HepG2 (cell line): ENCODE results near the gene PPIL6. TPM values are rescaled to one million over a fixed set of nuclear protein-coding genes. Genes with fewer than 3 reads are reported as not detected.

Source experiments
- ARNT ChIP-seq: fragments of 450-650 bp; IDR thresholded peaks from 2 replicates; pipeline ENCODE4 v1.6.1; 2017
- ASH2L ChIP-seq: fragments of 300-600, 200-600 bp; sonication (generic); IDR thresholded peaks from 2 replicates; pipeline ENCODE4 v1.7.0; 2017; ENCODE audit warnings: low read depth, mild to moderate bottlenecking, moderate library complexity, mixed read lengths, low read length; ENCODE audit not compliant: insufficient read length
- GFI1 ChIP-seq: sonication (generic); formaldehyde crosslinking; IDR thresholded peaks from 2 replicates; pipeline ENCODE4 v1.5.0; 2020; ENCODE audit warnings: missing genetic modification reagents, mild to moderate bottlenecking, borderline replicate concordance
- HOXD1 ChIP-seq: sonication (generic); formaldehyde crosslinking; IDR thresholded peaks from 2 replicates; pipeline ENCODE4 v1.5.0; 2020; ENCODE audit warnings: missing genetic modification reagents
- NR3C1 ChIP-seq: sonication (generic); formaldehyde crosslinking; IDR thresholded peaks from 2 replicates; pipeline ENCODE4 v1.4.0; 2020; ENCODE audit warnings: missing genetic modification reagents
- PAX8 ChIP-seq: sonication (generic); formaldehyde crosslinking; IDR thresholded peaks from 2 replicates; pipeline ENCODE4 v1.8.0; 2022; ENCODE audit warnings: mild to moderate bottlenecking, missing genetic modification reagents, borderline replicate concordance
- RARA ChIP-seq: IDR thresholded peaks from 2 replicates; pipeline ENCODE4 v1.6.1; 2016; ENCODE audit warnings: missing genetic modification reagents, missing compliant biosample characterization
- REST ChIP-seq, 2 experiments: IDR thresholded peaks; 2 replicates each; pipeline ENCODE4 v1.6.1; 2011 to 2012; ENCODE audit warnings: low read length in 2 of 2, borderline replicate concordance in 1 of 2, low read depth in 1 of 2, mild to moderate bottlenecking in 1 of 2, moderate library complexity in 1 of 2
- SAFB2 ChIP-seq: sonication (generic); formaldehyde crosslinking; IDR thresholded peaks from 2 replicates; pipeline ENCODE4 v1.5.1; 2020; ENCODE audit warnings: missing genetic modification reagents, low read depth, mild to moderate bottlenecking, borderline replicate concordance
- TCF7L2 ChIP-seq: IDR thresholded peaks from 2 replicates; pipeline ENCODE4 v1.6.1; 2011; ENCODE audit warnings: mild to moderate bottlenecking, low read depth, low read length, moderate library complexity
- ZHX1 ChIP-seq: sonication (generic); formaldehyde crosslinking; IDR thresholded peaks from 2 replicates; pipeline ENCODE4 v1.8.1; 2022; ENCODE audit warnings: low read depth, mild to moderate bottlenecking, missing genetic modification reagents
- ZNF33A ChIP-seq: sonication (generic); formaldehyde crosslinking; IDR thresholded peaks from 2 replicates; pipeline ENCODE4 v1.5.1; 2020; ENCODE audit warnings: missing genetic modification reagents, mild to moderate bottlenecking, moderate library complexity, borderline replicate concordance
- ZNF430 ChIP-seq: sonication (generic); formaldehyde crosslinking; IDR thresholded peaks from 2 replicates; pipeline ENCODE4 v1.9.0; 2021; ENCODE audit warnings: mild to moderate bottlenecking, missing genetic modification reagents
- ZNF530 ChIP-seq: sonication (generic); formaldehyde crosslinking; IDR thresholded peaks from 2 replicates; pipeline ENCODE4 v1.5.0; 2020; ENCODE audit warnings: low read depth, mild to moderate bottlenecking, missing genetic modification reagents
- ZNF672 ChIP-seq: sonication (generic); formaldehyde crosslinking; IDR thresholded peaks from 2 replicates; pipeline ENCODE4 v1.8.1; 2022; ENCODE audit warnings: missing genetic modification reagents
- ZNF788 ChIP-seq: sonication (generic); formaldehyde crosslinking; IDR thresholded peaks from 2 replicates; pipeline ENCODE4 v1.5.0; 2020; ENCODE audit warnings: mild to moderate bottlenecking, missing genetic modification reagents, borderline replicate concordance
- polyA plus RNA-seq, 8 experiments: library from polyadenylated mRNA; depleted of rRNA in 3 of 8; stranded (reverse) in 7 of 8; unstranded in 1 of 8; fragments of >200 nt; fragmentation: Illumina TruSeq in 4 of 8; extraction: Trizol in 4 of 8; gene quantifications; 2 replicates each; pipeline versions ENCODE4 v1.2.1 to v1.2.3, GENCODE V29; 2011 to 2016; ENCODE audit warnings: low read depth in 4 of 8, missing spikeins in 1 of 8, mixed read lengths in 1 of 8; ENCODE audit not compliant: insufficient read depth in 1 of 8
- total RNA-seq, 5 experiments: library from RNA; depleted of rRNA; stranded (reverse); fragments of >200 nt; fragmentation: Illumina TruSeq; extraction: Trizol; gene quantifications; 2 replicates each; pipeline ENCODE4 v1.2.3, GENCODE V29; 2016; ENCODE audit warnings: low read depth in 1 of 5
- TF ChIP-seq, protein P1 (sequence below): sonication (generic); formaldehyde crosslinking; IDR thresholded peaks from 2 replicates; pipeline ENCODE4 v1.5.1; 2020; ENCODE audit warnings: mild to moderate bottlenecking, missing genetic modification reagents, borderline replicate concordance

PPIL6 gene
- total and polyA plus RNA-seq, 2 of the 13 experiments (the other 11 are each of a cell fraction or from before 2014, with no cell fraction given), result 0.22 to 0.46 TPM

GRCh38 chr6:109440331-109441068 is at the start of gene PPIL6, which contains the start of gene SMPD2 (continued):
- TF ChIP-seq, protein P1, sequence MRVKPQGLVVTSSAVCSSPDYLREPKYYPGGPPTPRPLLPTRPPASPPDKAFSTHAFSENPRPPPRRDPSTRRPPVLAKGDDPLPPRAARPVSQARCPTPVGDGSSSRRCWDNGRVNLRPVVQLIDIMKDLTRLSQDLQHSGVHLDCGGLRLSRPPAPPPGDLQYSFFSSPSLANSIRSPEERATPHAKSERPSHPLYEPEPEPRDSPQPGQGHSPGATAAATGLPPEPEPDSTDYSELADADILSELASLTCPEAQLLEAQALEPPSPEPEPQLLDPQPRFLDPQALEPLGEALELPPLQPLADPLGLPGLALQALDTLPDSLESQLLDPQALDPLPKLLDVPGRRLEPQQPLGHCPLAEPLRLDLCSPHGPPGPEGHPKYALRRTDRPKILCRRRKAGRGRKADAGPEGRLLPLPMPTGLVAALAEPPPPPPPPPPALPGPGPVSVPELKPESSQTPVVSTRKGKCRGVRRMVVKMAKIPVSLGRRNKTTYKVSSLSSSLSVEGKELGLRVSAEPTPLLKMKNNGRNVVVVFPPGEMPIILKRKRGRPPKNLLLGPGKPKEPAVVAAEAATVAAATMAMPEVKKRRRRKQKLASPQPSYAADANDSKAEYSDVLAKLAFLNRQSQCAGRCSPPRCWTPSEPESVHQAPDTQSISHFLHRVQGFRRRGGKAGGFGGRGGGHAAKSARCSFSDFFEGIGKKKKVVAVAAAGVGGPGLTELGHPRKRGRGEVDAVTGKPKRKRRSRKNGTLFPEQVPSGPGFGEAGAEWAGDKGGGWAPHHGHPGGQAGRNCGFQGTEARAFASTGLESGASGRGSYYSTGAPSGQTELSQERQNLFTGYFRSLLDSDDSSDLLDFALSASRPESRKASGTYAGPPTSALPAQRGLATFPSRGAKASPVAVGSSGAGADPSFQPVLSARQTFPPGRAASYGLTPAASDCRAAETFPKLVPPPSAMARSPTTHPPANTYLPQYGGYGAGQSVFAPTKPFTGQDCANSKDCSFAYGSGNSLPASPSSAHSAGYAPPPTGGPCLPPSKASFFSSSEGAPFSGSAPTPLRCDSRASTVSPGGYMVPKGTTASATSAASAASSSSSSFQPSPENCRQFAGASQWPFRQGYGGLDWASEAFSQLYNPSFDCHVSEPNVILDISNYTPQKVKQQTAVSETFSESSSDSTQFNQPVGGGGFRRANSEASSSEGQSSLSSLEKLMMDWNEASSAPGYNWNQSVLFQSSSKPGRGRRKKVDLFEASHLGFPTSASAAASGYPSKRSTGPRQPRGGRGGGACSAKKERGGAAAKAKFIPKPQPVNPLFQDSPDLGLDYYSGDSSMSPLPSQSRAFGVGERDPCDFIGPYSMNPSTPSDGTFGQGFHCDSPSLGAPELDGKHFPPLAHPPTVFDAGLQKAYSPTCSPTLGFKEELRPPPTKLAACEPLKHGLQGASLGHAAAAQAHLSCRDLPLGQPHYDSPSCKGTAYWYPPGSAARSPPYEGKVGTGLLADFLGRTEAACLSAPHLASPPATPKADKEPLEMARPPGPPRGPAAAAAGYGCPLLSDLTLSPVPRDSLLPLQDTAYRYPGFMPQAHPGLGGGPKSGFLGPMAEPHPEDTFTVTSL (CRISPR knock-in tag), result no peak; the same call in 1 of the 2 replicates
- TF ChIP-seq ARNT, result no peak
- TF ChIP-seq ASH2L, result peak; percentile 74
- no peak for TF ChIP-seq ZNF33A (CRISPR knock-in tag)
- no peak for TF ChIP-seq HOXD1 (CRISPR knock-in tag)
- no peak for TF ChIP-seq NR3C1
- no peak; the same call in 1 of the 2 replicates for TF ChIP-seq SAFB2
- TF ChIP-seq GFI1 (CRISPR knock-in tag), result no peak; the same call in 1 of the 2 replicates
- TF ChIP-seq ZNF672, result no peak
- no peak for TF ChIP-seq REST (IDR thresholded peaks at IDR 0.05; ENCODE audit: borderline replicate concordance in 1 of 2, low read depth in 1 of 2, low read length in 2 of 2)
- TF ChIP-seq ZNF530 (CRISPR knock-in tag), result no peak
- 0 out of 2 replicates have a peak, but pooled peaks have one; percentile 44 for TF ChIP-seq ZNF788
- TF ChIP-seq RARA (CRISPR knock-in tag), result no peak
- TF ChIP-seq PAX8, result peak; percentile 9; the same call in 1 of the 2 replicates
- TF ChIP-seq TCF7L2, result no peak
- no peak; the same call in 1 of the 2 replicates for TF ChIP-seq ZNF430 (CRISPR knock-in tag)
- no peak for TF ChIP-seq ZHX1
